Endothelial cell of umbilical vein (primary cell): ENCODE measurements around the gene NF1. TPM values are rescaled to one million over a fixed set of nuclear protein-coding genes. Genes with fewer than 3 reads are reported as not detected.
"Not testable (repeated sequence)": the region's sequence is repeated elsewhere in the genome, so short reads cannot be mapped to it uniquely, and the experiment has no call there.

ENCODE experiments used
- BruUV-seq: library from RNA; stranded (reverse); fragments of 400-500 nt; replicated peaks from 2 replicates; lab custom pipeline; 2021; lab: Mats Ljungman, UMichigan
- CTCF ChIA-PET: fragments of 300-600, 350-600 bp; sonication (Branson Sonifier 250); formaldehyde crosslinking; loops from one replicate; lab custom pipeline; 2021; ENCODE audit warnings: antibody characterized with exemption, inconsistent platforms; lab: Charles Lee
- POLR2A ChIA-PET: fragments of 300-600, 350-600 bp; sonication (Branson Sonifier 250); formaldehyde crosslinking; loops from one replicate; lab custom pipeline; 2021; ENCODE audit warnings: antibody characterized with exemption, inconsistent platforms; lab: Charles Lee
- DNase-seq: peaks from one replicate; pipeline ENCODE4 v3.0.0-alpha.2; 2011; ENCODE audit warnings: low read depth, low spot score
- FAIRE-seq: peaks from 2 replicates; lab custom pipeline; 2011; peaks lifted over from hg19 to GRCh38; lab: Jason Lieb, UNC
- H2AFZ ChIP-seq: 2 replicates; pipeline ENCODE4 v1.6.0; 2012; ENCODE audit warnings: low read depth, low read length, control low read depth, inconsistent platforms
- H3K27ac ChIP-seq: 2 replicates; pipeline ENCODE4 v1.5.1; 2011; ENCODE audit warnings: low read depth, mild to moderate bottlenecking, control low read depth, low read length, moderate library complexity; ENCODE audit not compliant: insufficient read depth
- H3K27me3 ChIP-seq, 2 experiments: 2 replicates each; pipeline versions ENCODE4 v1.6.0 to v1.6.1; 2011; ENCODE audit warnings: low read length in 2 of 2, mixed read lengths in 1 of 2; ENCODE audit not compliant: control insufficient read depth in 2 of 2, insufficient read depth in 2 of 2
- H3K36me3 ChIP-seq, 2 experiments: 2 replicates in 1 of 2; 3 replicates in 1 of 2; pipeline ENCODE4 v1.5.1; 2011; ENCODE audit warnings: low read length in 2 of 2, mild to moderate bottlenecking in 1 of 2, moderate library complexity in 1 of 2; ENCODE audit not compliant: control insufficient read depth in 2 of 2, insufficient read depth in 2 of 2; ENCODE audit errors: extremely low read depth in 1 of 2
- H3K4me1 ChIP-seq: 3 replicates; pipeline ENCODE4 v1.5.1; 2011; ENCODE audit warnings: mild to moderate bottlenecking, low read length; ENCODE audit not compliant: control insufficient read depth, insufficient read depth; ENCODE audit errors: extremely low read depth
- H3K4me2 ChIP-seq: 2 replicates; pipeline ENCODE4 v1.6.1; 2011; ENCODE audit warnings: low read length, control low read depth, mixed read lengths; ENCODE audit not compliant: insufficient read depth
- H3K4me3 ChIP-seq, 3 experiments: fragments of 200-600 bp in 1 of 3; sonication (generic), shearing (Covaris generic) in 1 of 3; replicated peaks in 1 of 3; 2 replicates each; pipeline ENCODE4 v1.5.1; 2011 to 2016; ENCODE audit warnings: control low read depth in 3 of 3, low read length in 3 of 3, mild to moderate bottlenecking in 2 of 3, inconsistent platforms in 1 of 3, low read depth in 1 of 3, moderate library complexity in 1 of 3; ENCODE audit not compliant: insufficient read depth in 1 of 3
- H3K79me2 ChIP-seq: 2 replicates; pipeline ENCODE4 v1.6.0; 2012; ENCODE audit warnings: low read length, inconsistent platforms; ENCODE audit not compliant: control insufficient read depth, insufficient read depth
- H3K9ac ChIP-seq: replicated peaks from 2 replicates; pipeline ENCODE3; 2011; ENCODE audit warnings: low read length, control low read depth; ENCODE audit not compliant: insufficient read depth; ENCODE audit errors: extremely low read depth
- H3K9me1 ChIP-seq: replicated peaks from 3 replicates; pipeline ENCODE4 v1.6.0; 2011; ENCODE audit warnings: mild to moderate bottlenecking, low read length; ENCODE audit not compliant: control insufficient read depth, insufficient read depth; ENCODE audit errors: extremely low read depth
- H3K9me3 ChIP-seq: replicated peaks from 2 replicates; pipeline ENCODE4 v1.5.1; 2012; ENCODE audit warnings: low read length, inconsistent platforms; ENCODE audit not compliant: control insufficient read depth, insufficient read depth
- H4K20me1 ChIP-seq: replicated peaks from 2 replicates; pipeline ENCODE3; 2011; ENCODE audit warnings: mild to moderate bottlenecking, low read length; ENCODE audit not compliant: control insufficient read depth, insufficient read depth; ENCODE audit errors: extremely low read depth
- CTCF ChIP-seq, 2 donors: IDR thresholded peaks; 1 replicate in 1 of 2; 2 replicates in 1 of 2; pipeline ENCODE4 v1.5.1; 2011; ENCODE audit warnings: low read length in 2 of 2, mild to moderate bottlenecking in 2 of 2, moderate library complexity in 2 of 2, control low read depth in 1 of 2, inconsistent platforms in 1 of 2, low read depth in 1 of 2; ENCODE audit not compliant: insufficient read depth in 1 of 2; ENCODE audit errors: extremely low read depth in 1 of 2
- EZH2 ChIP-seq: IDR thresholded peaks from 2 replicates; pipeline ENCODE4 v1.6.1; 2012; ENCODE audit warnings: borderline replicate concordance, low read depth, mild to moderate bottlenecking, moderate library complexity, low read length, inconsistent platforms; ENCODE audit not compliant: severe bottlenecking
- FOS ChIP-seq: IDR thresholded peaks from 2 replicates; pipeline ENCODE4 v1.6.1; 2011; ENCODE audit warnings: mild to moderate bottlenecking, low read length, moderate library complexity, borderline replicate concordance; ENCODE audit not compliant: insufficient read depth
- GATA2 ChIP-seq: IDR thresholded peaks from 2 replicates; pipeline ENCODE4 v1.7.0; 2011; ENCODE audit warnings: low read depth, mild to moderate bottlenecking, moderate library complexity, mixed read lengths, low read length; ENCODE audit not compliant: insufficient read length, insufficient read depth
- JUN ChIP-seq: IDR thresholded peaks from 2 replicates; pipeline ENCODE4 v1.6.1; 2011; ENCODE audit warnings: borderline replicate concordance, low read depth; ENCODE audit not compliant: insufficient read length, insufficient read depth
- MAX ChIP-seq: IDR thresholded peaks from 2 replicates; pipeline ENCODE4 v1.6.1; 2011; ENCODE audit not compliant: insufficient read depth, insufficient read length
- MYC ChIP-seq: IDR thresholded peaks from one replicate; pipeline ENCODE4 v1.6.1; 2011; ENCODE audit warnings: mild to moderate bottlenecking, low read depth, low read length
- POLR2A ChIP-seq: IDR thresholded peaks from 2 replicates; pipeline ENCODE4 v1.6.1; 2012; ENCODE audit warnings: low read depth, mild to moderate bottlenecking, control low read depth, low read length
- POLR2AphosphoS5 ChIP-seq: IDR thresholded peaks from 2 replicates; pipeline ENCODE4 v1.6.1; 2012; ENCODE audit warnings: low read depth, mild to moderate bottlenecking, control low read depth, low read length, moderate library complexity; ENCODE audit not compliant: insufficient read depth
- dilution Hi-C: fragments of 300-500 bp; cut with MboI; formaldehyde crosslinking; loops from one replicate; pipeline ENCODE4 v1.15.0; 2019; ENCODE audit warnings: low sequenced_read_pairs; ENCODE audit not compliant: extremely low pct_ligation_motif_present
- intact Hi-C: fragments of 100-400 bp; cut with micrococcal nuclease; formaldehyde crosslinking; loops from one replicate; pipeline ENCODE4 v1.10.0; 2022
- polyA plus RNA-seq, 4 experiments: library from polyadenylated mRNA; depleted of rRNA in 3 of 4; stranded (reverse) in 3 of 4; unstranded in 1 of 4; fragments of >200 nt; gene quantifications; 2 replicates each; pipeline versions ENCODE4 v1.2.1 to v1.2.3, GENCODE V29; 2011 to 2012; ENCODE audit warnings: missing spikeins in 1 of 4
- total RNA-seq: library from RNA; stranded (reverse); gene quantifications from 2 replicates; pipeline ENCODE4 v1.2.3, GENCODE V29; 2021

Gene NF1
- total and polyA plus RNA-seq, 2 donors (not counting 3 experiments of a cell fraction or from before 2014, with no cell fraction given), result 13.7 to 42.4 TPM

GRCh38 chr17:31156326-31156725 is 61.5 kb downstream of the NF1 start:
- Histone ChIP-seq H3K9ac (no peak overlapping the region), H3K36me3 (no peaks in the 10 kb centered on the region), H3K27ac (no peak overlapping the region), H3K9me1 (no peaks in the 10 kb centered on the region), H3K79me2 (no peaks in the 10 kb centered on the region), H3K9me3 (no peaks in the 10 kb centered on the region), H2AFZ (no peak overlapping the region), H3K27me3 (no peaks in the 10 kb centered on the region), H3K4me2 (no peak overlapping the region), H3K4me3 (no peak overlapping the region), H3K4me1 (no peaks in the 10 kb centered on the region), H4K20me1 (no peaks in the 10 kb centered on the region)
- ChIA-PET CTCF (interaction anchor here (0.8 to 0.9 kb wide), 2 partner anchors 12 to 61 kb away, joined by 3 read pairs; no protein-coding TSS in a partner anchor), POLR2A (interaction anchor here (0.6 to 0.7 kb wide), 2 partner anchors 17 to 21 kb away, joined by 3 read pairs; no protein-coding TSS in a partner anchor)
- no TSS peak for BruUV-seq
- intact Hi-C loops, result no loop called here
- dilution Hi-C loops, result no loop called here
- FAIRE-seq, result no peak
- TF ChIP-seq EZH2 (no peak), MYC (no peak), JUN (no peak), POLR2AphosphoS5 (no peak), MAX (no peak), CTCF (IDR thresholded peaks at IDR 0.05; ENCODE audit: extremely low read depth in 1 of 2, insufficient read depth in 1 of 2, low read depth in 1 of 2, low read length in 2 of 2) (no peak), FOS (no peak), GATA2 (no peak), POLR2A (no peak)
- DNase-seq, result no peak

GRCh38 chr17:31156864-31157263 is 62.1 kb downstream of the NF1 start:
- not testable (repeated sequence) for H3K36me3 ChIP-seq, H3K27ac ChIP-seq, H3K4me2 ChIP-seq

More at GRCh38 chr17:31156864-31157263, 62.1 kb downstream of the NF1 start:
- H3K4me3 ChIP-seq, H3K9ac ChIP-seq, H3K9me1 ChIP-seq, FAIRE-seq, BruUV-seq, H4K20me1 ChIP-seq, H3K79me2 ChIP-seq, intact Hi-C loops, H2AFZ ChIP-seq, H3K4me1 ChIP-seq, H3K27me3 ChIP-seq, dilution Hi-C loops, DNase-seq, H3K9me3 ChIP-seq: not testable (repeated sequence)
- ChIA-PET CTCF (interaction anchor here (0.8 kb wide), 1 partner anchor 60 kb away, joined by 3 read pairs; no protein-coding TSS in a partner anchor), POLR2A (interaction anchor here (0.6 kb wide), 1 partner anchor 17 kb away, joined by 3 read pairs; no protein-coding TSS in a partner anchor)
